ENCODE measurements around the gene TNRC6B. TPM values are rescaled to one million over a fixed set of nuclear protein-coding genes. Genes with fewer than 3 reads are reported as not detected.

TNRC6B gene
- total RNA-seq, 6 experiments from 2014 or later: 13.0 to 27.1 (median 22.7) TPM

- H3K27me3 ChIP-seq: no peaks in the 10 kb centered on the region
- H3K9me3 ChIP-seq: no peaks in the 10 kb centered on the region
- ATAC-seq (no peak), DNase-seq (no peak)
- intact Hi-C loops (cut with DNase I): no loop called here
- no peaks in the 10 kb centered on the region for H3K4me1 ChIP-seq
- TF ChIP-seq CTCF (IDR thresholded peaks at IDR 0.05) (no peak), POLR2A (IDR thresholded peaks at IDR 0.05) (no peak)
- peaks cover 0 to 2% (median 0%) of the 10 kb centered on the region in 4 donors for H3K36me3 ChIP-seq
- no peak overlapping the region for H3K4me3 ChIP-seq
- 85% methylated on average over 2 of the region's 2 CpGs for WGBS (ENCODE audit: insufficient coverage, low coverage, low lambda C conversion rate, missing lambda C conversion rate)
- no peak overlapping the region for H3K27ac ChIP-seq
These were observed 74.4 kb downstream of the TNRC6B start for GRCh38 chr22:40252146-40252545.

GRCh38 chr22:40256516-40256915 is 78.8 kb downstream of the TNRC6B start:
- H3K27me3 ChIP-seq: no peaks in the 10 kb centered on the region
- intact Hi-C loops (cut with DNase I): no loop called here
- H3K27ac ChIP-seq: peak overlapping the region in 1 of 3 donors; percentile 16
- no peaks in the 10 kb centered on the region for H3K9me3 ChIP-seq
- ATAC-seq (no peak), DNase-seq (no peak)
- TF ChIP-seq CTCF (IDR thresholded peaks at IDR 0.05) (no peak), POLR2A (IDR thresholded peaks at IDR 0.05) (no peak)
- no peaks in the 10 kb centered on the region for H3K36me3 ChIP-seq
- no peak overlapping the region for H3K4me3 ChIP-seq
- WGBS (ENCODE audit: insufficient coverage, low coverage, low lambda C conversion rate, missing lambda C conversion rate): 68% methylated on average over 4 of the region's 4 CpGs
- peaks cover 0 to 11% (median 4%) of the 10 kb centered on the region in 4 donors for H3K4me1 ChIP-seq

GRCh38 chr22:40258017-40258416 is 80.3 kb downstream of the TNRC6B start:
- no peak overlapping the region for H3K4me3 ChIP-seq
- 80% methylated on average over 1 of the region's 1 CpG for WGBS (ENCODE audit: insufficient coverage, low coverage, low lambda C conversion rate, missing lambda C conversion rate)
- H3K4me1 ChIP-seq: peaks cover 0 to 11% (median 4%) of the 10 kb centered on the region in 4 donors
- ATAC-seq: no peak
- TF ChIP-seq POLR2A (IDR thresholded peaks at IDR 0.05) (no peak), CTCF (IDR thresholded peaks at IDR 0.05) (no peak)
- peaks cover 0 to 8% (median 0%) of the 10 kb centered on the region in 4 donors for H3K36me3 ChIP-seq
- H3K9me3 ChIP-seq: no peaks in the 10 kb centered on the region
- H3K27ac ChIP-seq: no peak overlapping the region
- no peak for DNase-seq
- H3K27me3 ChIP-seq: no peaks in the 10 kb centered on the region
- intact Hi-C loops (cut with DNase I): no loop called here

GRCh38 chr22:40258501-40258915 is 80.8 kb downstream of the TNRC6B start:
- intact Hi-C loops (cut with DNase I): no loop called here
- ATAC-seq (peak; percentile 71 to 81 (median 76)), DNase-seq (no peak)
- no peak overlapping the region for H3K4me3 ChIP-seq
- peak overlapping the region in 1 of 3 donors; percentile 28 for H3K27ac ChIP-seq
- peaks cover 0 to 8% (median 0%) of the 10 kb centered on the region in 4 donors for H3K36me3 ChIP-seq
- peaks cover 0 to 11% (median 4%) of the 10 kb centered on the region in 4 donors for H3K4me1 ChIP-seq
- no peaks in the 10 kb centered on the region for H3K9me3 ChIP-seq
- WGBS (ENCODE audit: insufficient coverage, low coverage, low lambda C conversion rate, missing lambda C conversion rate): 28% methylated on average over 2 of the region's 2 CpGs
- no peaks in the 10 kb centered on the region for H3K27me3 ChIP-seq
- TF ChIP-seq POLR2A (IDR thresholded peaks at IDR 0.05) (no peak), CTCF (IDR thresholded peaks at IDR 0.05) (no peak)

Measured in right lobe of liver (tissue), 6 donors.